Measurements from ENCODE around the gene MYO18A.
"Not testable (repeated sequence)": the region's sequence is repeated elsewhere in the genome, so short reads cannot be mapped to it uniquely, and the experiment has no call there.

The MYO18A gene

GRCh38 chr17:29165261-29165660 is 14.9 kb downstream of the MYO18A start:
- no peak for DNase-seq

- DNase-seq = peak; percentile 42
Measured at GRCh38 chr17:29163563-29163962, 16.6 kb downstream of the MYO18A start.

- DNase-seq = peak; percentile 96
Measured at GRCh38 chr17:29162909-29163341, 17.3 kb downstream of the MYO18A start.

- no peak for DNase-seq
Measured at GRCh38 chr17:29162082-29162908, 17.9 kb downstream of the MYO18A start.

- no peak for DNase-seq
Measured at GRCh38 chr17:29160253-29160652, 19.9 kb downstream of the MYO18A start.

- DNase-seq = no peak
Measured at GRCh38 chr17:29159306-29159860, 20.8 kb downstream of the MYO18A start.

GRCh38 chr17:29158488-29159275 is 21.5 kb downstream of the MYO18A start:
- no peak for DNase-seq

- DNase-seq = no peak
Measured at GRCh38 chr17:29158096-29158487, 22.1 kb downstream of the MYO18A start.

GRCh38 chr17:29157310-29157709 is 22.9 kb downstream of the MYO18A start:
- no peak for DNase-seq

GRCh38 chr17:29156781-29157180 is 23.4 kb downstream of the MYO18A start:
- DNase-seq = no peak

GRCh38 chr17:29155966-29156338 is 24.2 kb downstream of the MYO18A start:
- no peak for DNase-seq

GRCh38 chr17:29155227-29155965 is 24.8 kb downstream of the MYO18A start:
- no peak for DNase-seq

- no peak for DNase-seq
Measured at GRCh38 chr17:29154516-29155226, 25.5 kb downstream of the MYO18A start.

GRCh38 chr17:29151567-29151966 is 28.6 kb downstream of the MYO18A start:
- DNase-seq = no peak

GRCh38 chr17:29150161-29150560 is 30.0 kb downstream of the MYO18A start:
- DNase-seq = peak; percentile 40

GRCh38 chr17:29149431-29150064 is 30.6 kb downstream of the MYO18A start:
- DNase-seq = peak; percentile 67

GRCh38 chr17:29148790-29149430 is 31.3 kb downstream of the MYO18A start:
- DNase-seq = peak; percentile 97

GRCh38 chr17:29148257-29148789 is 31.9 kb downstream of the MYO18A start:
- peak; percentile 60 for DNase-seq

- DNase-seq = no peak
Measured at GRCh38 chr17:29147682-29148081, 32.5 kb downstream of the MYO18A start.

GRCh38 chr17:29147228-29147627 is 33.0 kb downstream of the MYO18A start:
- not testable (repeated sequence) for DNase-seq

GRCh38 chr17:29146369-29146972 is 33.7 kb downstream of the MYO18A start:
- no peak for DNase-seq
